HS-27A (cell line): Measurements from ENCODE around the gene NXPH3.

ENCODE experiments used
- DNase-seq: peaks from one replicate; pipeline ENCODE4 v3.0.0-alpha.2; 2012; ENCODE audit warnings: low read depth, missing footprints

NXPH3 gene

GRCh38 chr17:49592263-49592662 lies 16.6 kb downstream of the NXPH3 start:
- no peak for DNase-seq

- DNase-seq: no peak
These were observed 19.7 kb downstream of the NXPH3 start for GRCh38 chr17:49595328-49595727.

GRCh38 chr17:49595980-49596379 lies 20.3 kb downstream of the NXPH3 start:
- no peak for DNase-seq

DNA sequence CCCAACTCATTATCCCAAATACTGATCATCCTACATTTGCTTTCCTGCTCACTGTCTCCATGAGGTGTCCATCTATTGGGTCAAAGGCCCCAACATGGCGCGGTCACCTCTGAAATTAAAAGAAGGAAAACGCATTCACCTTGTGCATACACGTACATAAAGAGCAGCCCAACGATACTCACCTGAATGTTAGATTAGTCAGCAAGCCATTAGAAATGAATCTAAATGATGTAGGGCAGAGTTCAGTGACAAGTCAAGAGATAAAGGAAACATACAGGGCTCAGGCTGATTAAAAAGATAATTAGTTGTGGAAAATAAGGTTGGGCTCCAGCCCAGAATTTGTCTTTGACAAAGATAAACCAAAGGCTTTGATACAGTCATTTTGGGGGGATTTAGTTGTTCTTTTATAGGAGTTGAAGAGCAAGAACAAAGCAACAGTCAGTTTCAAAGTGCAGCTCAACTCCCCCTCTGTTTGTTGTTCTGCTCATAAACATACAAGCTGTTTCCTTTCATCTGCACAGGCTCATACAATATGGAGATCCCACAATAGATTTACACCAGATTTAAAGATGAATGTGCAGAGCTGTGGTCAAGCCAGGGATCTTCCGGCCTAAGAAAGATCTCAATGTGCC lies 21.1 kb downstream of the NXPH3 start:
- no peak for DNase-seq

DNA sequence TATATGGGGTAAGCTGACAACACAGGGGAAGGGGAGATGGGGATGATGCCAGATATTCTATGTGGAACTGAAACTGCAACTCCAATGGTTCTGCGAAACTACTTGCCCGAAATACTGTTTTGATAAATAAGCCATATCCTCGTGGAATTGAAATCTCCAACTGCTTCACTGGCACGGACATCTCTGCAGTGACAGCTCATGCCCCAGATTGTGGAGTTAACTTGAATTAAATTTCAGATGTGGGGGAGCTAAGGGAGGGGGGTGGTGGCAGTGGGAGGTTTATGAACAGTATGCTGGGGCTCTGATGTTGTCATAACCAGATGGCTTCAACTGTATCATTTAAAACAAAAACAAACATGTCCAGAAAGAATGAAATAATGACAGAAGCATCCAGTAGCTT lies 21.8 kb downstream of the NXPH3 start:
- DNase-seq: no peak

DNA sequence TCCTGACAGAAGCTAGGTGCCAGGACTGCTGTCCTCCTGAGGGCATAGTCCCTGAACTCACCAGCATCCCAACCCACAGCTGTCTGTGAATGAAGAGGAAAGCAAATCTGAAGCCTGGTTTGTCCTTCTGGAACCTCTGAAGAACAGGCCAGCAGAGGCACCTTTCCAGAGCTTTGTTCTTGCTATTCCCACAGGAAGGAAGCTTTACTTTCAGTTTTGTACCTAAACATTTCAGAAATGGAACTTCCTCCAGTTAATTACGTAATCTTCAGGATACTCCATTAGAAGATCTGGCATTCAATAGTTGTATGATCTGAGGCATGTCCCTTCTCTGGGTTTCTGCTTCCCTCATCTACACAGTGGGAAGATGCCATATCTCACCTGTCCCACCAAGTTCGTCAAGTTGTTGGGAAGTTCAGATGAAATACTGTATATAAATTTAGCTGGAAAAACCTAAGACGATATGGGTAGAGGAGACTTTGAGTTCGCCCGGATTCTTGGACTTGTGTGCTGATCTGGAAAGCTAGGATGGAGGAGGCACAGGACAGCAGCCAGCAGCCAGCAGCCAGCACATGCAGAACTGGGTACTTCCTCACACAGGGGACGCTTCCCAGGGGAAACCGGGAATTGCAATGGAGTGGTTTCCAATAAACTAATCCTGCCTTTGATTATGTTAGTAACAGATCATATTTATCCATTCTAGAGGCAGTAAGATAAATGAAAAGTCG lies 22.4 kb downstream of the NXPH3 start:
- no peak for DNase-seq

DNA sequence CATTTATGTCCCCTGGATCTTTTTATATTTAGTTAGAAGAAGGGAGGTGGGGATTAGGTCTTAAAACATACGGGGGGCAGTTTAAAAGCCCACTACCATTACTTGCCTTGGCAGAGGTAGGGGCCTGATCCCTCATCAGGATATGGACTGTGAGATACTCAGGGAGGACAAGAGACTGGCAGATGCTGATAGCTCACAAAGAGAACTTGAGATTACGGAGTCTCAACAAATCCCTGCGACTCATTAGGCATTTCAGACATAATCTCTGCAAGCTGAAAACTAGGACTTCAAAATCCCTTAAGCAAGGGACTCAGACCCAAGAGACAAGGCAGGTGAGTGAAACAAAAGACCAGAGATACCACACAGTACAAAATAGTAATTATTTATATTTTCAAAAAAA lies 23.2 kb downstream of the NXPH3 start:
- DNase-seq: no peak

- no peak for DNase-seq
These were observed 25.3 kb downstream of the NXPH3 start for GRCh38 chr17:49600949-49601348.

- no peak for DNase-seq
These were observed 27.1 kb downstream of the NXPH3 start for GRCh38 chr17:49602783-49603182.

GRCh38 chr17:49603238-49603637 lies 27.6 kb downstream of the NXPH3 start:
- DNase-seq: no peak

DNA sequence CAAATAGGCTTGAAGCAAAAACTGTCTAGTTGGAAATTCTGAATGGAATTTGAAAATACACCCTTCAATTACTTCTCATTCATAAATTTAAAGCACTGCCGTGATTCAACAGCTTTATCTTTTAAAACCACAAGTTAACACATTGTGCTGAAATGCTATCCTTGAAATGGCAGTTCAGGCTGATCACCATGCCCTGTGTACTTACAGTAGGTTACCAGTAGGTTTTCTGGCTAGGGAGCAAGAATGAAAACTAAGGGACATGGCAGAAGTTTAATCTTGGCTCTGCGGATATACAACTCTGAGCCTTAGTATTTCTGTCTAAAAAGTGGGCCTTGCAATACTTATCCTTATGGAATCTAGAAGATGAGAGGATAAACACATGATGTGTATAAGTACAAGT lies 28.0 kb downstream of the NXPH3 start:
- no peak for DNase-seq

DNA sequence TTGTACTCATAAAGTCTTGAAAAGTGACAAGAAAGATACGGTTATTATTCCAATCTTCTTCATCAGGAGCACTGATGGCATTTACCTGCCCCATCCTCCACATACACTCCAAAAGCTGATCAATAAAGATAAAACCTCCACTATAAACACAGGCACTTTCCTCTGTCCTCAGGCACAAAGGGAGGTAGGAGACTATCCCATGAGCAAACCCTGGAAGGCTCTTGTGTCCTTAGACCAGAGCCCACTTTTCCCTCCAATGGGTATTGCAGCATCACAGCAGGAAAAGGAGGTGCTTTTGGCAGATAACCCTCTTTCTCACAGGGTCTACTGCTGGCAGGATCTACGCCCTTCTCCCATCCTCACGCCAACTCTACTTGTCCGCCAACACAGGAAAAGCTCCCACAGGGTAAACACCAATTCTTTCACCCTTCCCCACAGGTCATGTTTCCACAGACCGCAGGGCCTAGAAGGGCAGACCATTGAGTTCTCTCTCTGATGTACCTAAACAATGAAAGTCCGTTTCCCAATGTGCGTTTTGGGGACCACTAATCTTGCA lies 28.7 kb downstream of the NXPH3 start:
- DNase-seq: no peak

GRCh38 chr17:49610883-49611584 lies 35.4 kb downstream of the NXPH3 start:
- DNase-seq: no peak

DNA sequence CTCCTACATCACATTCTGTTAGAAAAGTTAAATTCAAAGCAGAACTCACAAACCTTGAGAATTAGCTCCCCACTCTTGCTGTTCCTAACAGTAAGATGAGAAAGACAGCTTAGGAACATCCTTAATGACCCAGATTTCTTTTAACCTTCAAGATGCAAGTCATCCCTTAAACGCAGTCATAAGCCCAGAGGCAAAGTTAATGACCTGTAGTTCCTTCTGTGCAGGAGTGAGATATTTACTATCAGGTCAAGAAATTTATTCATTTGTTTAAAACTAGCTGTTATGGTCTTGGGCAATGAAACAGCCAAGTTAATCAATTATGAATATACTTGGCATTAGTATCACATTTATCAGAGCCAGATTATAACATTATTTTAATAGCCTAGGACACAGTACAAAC lies 37.1 kb downstream of the NXPH3 start:
- DNase-seq: no peak

DNA sequence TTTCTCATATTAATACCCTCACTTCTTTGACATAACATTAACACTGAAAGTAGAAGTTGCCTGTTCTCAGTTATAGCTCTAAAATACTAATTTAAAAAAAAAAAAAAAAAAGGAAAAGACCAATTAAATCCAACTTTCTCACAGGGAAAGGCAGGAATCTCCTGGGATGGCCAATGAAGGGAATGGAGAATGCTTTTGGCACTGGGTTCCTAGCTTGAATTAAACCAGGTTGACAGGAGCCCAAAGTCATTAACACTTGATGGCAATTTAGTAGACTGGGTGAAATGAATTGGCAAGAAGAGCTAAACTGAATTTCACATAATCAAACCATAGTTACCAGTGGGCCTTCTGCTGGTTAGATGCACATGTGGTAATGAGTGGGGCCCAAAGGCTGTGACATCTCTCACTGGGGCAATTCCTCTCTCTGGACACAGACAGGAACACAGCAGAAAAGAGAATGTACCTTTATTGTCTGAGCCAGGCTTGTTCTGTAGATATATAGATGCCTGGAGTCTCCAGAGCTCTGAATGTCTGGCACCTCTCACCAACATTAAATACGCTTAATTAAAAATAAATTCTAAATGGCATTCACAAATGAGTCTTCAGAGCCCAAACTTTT lies 37.6 kb downstream of the NXPH3 start:
- DNase-seq: no peak

- no peak for DNase-seq
These were observed 40.4 kb downstream of the NXPH3 start for GRCh38 chr17:49616086-49616485.

DNA sequence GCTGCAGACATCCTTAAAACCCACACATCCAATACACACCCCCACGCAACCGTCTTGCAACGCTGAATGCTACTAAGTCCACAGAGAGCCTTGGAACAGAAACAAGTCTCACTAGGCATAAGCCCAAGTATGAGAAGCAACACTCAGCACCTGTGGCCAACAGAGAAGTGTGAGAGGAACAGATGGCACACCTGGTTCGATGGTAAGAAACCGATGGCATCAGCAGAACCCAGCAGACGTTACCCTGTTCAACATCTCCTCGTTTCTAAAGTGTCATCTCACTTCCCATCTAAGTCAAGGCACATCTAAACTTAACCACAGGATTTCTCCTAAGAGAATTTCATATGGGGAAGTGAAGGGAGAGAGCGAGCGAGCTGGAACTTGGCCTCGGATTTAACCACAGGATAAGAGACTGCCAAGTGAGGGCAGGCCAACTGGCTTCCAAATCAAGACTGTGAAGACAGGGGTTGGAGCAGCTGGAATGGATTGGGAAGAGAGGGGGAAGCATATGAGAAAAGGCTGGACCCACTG lies 41.0 kb downstream of the NXPH3 start:
- DNase-seq: no peak

DNA sequence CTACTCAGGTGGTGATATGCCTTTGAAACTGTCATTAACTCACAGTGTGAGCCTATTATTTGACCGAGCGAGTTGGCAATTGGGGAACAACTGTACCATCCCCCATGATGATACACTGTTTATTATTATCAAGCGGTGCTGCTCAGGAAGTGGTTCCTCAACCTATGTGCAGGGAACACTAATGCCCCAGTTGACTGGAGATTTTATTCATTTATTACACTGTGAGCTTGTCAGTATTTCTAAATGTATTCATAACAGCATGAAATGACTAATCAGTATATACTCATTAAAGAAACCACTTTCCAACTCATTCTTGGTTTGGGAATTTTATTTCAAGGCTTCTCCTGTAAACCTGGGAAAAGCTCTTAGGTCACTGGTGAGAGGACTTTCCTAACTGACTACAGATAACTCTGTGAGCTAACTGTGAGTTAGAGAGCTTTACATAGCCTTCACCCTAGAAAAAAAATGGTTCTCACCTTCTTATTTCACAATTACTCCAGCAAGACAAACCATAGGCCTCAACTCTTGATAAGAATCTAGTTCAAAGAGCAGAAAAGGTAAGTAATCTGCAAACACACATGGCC lies 42.4 kb downstream of the NXPH3 start:
- no peak for DNase-seq

- no peak for DNase-seq
These were observed 45.7 kb downstream of the NXPH3 start for GRCh38 chr17:49621420-49621819.

- DNase-seq: no peak
These were observed 46.4 kb downstream of the NXPH3 start for GRCh38 chr17:49621946-49622529.

- no peak for DNase-seq
These were observed 49.2 kb downstream of the NXPH3 start for GRCh38 chr17:49624896-49625295.

- no peak for DNase-seq
These were observed 53.8 kb downstream of the NXPH3 start for GRCh38 chr17:49629447-49629846.
